NCI-H774 (cell line): ENCODE data around the gene POGZ.

Experiments
- DNase-seq: peaks from one replicate; lab custom pipeline; 2025; lab: John Stamatoyannopoulos, UW

Gene POGZ

GRCh38 chr1:151459331-151460046, at the start of gene POGZ:
Gene POGZ (minus strand): TSS chr1:151459494. CDS start chr1:151442204, 17,290 bp downstream.
- peak; percentile 94 for DNase-seq

- DNase-seq: no peak
Observed at GRCh38 chr1:151508833-151509232, 49.5 kb upstream of the POGZ start.

GRCh38 chr1:151504759-151505158, 45.5 kb upstream of the POGZ start:
- DNase-seq: no peak

- DNase-seq: no peak
Observed at GRCh38 chr1:151504252-151504651, 45.0 kb upstream of the POGZ start.

GRCh38 chr1:151502859-151503780, 43.8 kb upstream of the POGZ start:
- no peak for DNase-seq

GRCh38 chr1:151502035-151502700, 42.9 kb upstream of the POGZ start:
- no peak for DNase-seq

- no peak for DNase-seq
Observed at GRCh38 chr1:151501474-151501873, 42.2 kb upstream of the POGZ start.

GRCh38 chr1:151499930-151500329, 40.6 kb upstream of the POGZ start:
- DNase-seq: no peak

- no peak for DNase-seq
Observed at GRCh38 chr1:151499365-151499764, 40.1 kb upstream of the POGZ start.

- no peak for DNase-seq
Observed at GRCh38 chr1:151495316-151495715, 36.0 kb upstream of the POGZ start.

- DNase-seq: no peak
Observed at GRCh38 chr1:151494741-151495281, 35.5 kb upstream of the POGZ start.

- DNase-seq: no peak
Observed at GRCh38 chr1:151493042-151493441, 33.7 kb upstream of the POGZ start.

- no peak for DNase-seq
Observed at GRCh38 chr1:151492120-151492519, 32.8 kb upstream of the POGZ start.

- DNase-seq: no peak
Observed at GRCh38 chr1:151491641-151492040, 32.3 kb upstream of the POGZ start.

GRCh38 chr1:151486557-151486956, 27.3 kb upstream of the POGZ start:
- no peak for DNase-seq

- DNase-seq: no peak
Observed at GRCh38 chr1:151485685-151486255, 26.5 kb upstream of the POGZ start.

- DNase-seq: no peak
Observed at GRCh38 chr1:151482017-151482416, 22.7 kb upstream of the POGZ start.

- DNase-seq: no peak
Observed at GRCh38 chr1:151479462-151479861, 20.2 kb upstream of the POGZ start.

GRCh38 chr1:151478923-151479322, 19.6 kb upstream of the POGZ start:
- DNase-seq: no peak

- DNase-seq: no peak
Observed at GRCh38 chr1:151478140-151478812, 19.0 kb upstream of the POGZ start.

GRCh38 chr1:151477066-151477465, 17.8 kb upstream of the POGZ start:
- no peak for DNase-seq
